ENCODE data around the gene MAGEB17.
"Not testable (repeated sequence)": the region's sequence is repeated elsewhere in the genome, so short reads cannot be mapped to it uniquely, and the experiment has no call there.

- TF ChIP-seq CTCF, POLR2A (IDR thresholded peaks at IDR 0.05): not testable (repeated sequence)
These were observed 6.1 kb upstream of the MAGEB17 start for GRCh38 chrX:16161173-16161572.

Data from esophagus squamous epithelium (tissue), 4 donors.